GM03348 (cell line): ENCODE results near the gene COASY.
"Not testable (repeated sequence)": the region's sequence is repeated elsewhere in the genome, so short reads cannot be mapped to it uniquely, and the experiment has no call there.

Experiments
- DNase-seq: peaks from one replicate; pipeline ENCODE4 v3.0.0; 2012; ENCODE audit warnings: low spot score

COASY gene

GRCh38 chr17:42574463-42574862 lies 12.5 kb downstream of the COASY start:
- no peak for DNase-seq

- no peak for DNase-seq
These were observed 15.2 kb downstream of the COASY start for GRCh38 chr17:42577140-42577531.

DNA sequence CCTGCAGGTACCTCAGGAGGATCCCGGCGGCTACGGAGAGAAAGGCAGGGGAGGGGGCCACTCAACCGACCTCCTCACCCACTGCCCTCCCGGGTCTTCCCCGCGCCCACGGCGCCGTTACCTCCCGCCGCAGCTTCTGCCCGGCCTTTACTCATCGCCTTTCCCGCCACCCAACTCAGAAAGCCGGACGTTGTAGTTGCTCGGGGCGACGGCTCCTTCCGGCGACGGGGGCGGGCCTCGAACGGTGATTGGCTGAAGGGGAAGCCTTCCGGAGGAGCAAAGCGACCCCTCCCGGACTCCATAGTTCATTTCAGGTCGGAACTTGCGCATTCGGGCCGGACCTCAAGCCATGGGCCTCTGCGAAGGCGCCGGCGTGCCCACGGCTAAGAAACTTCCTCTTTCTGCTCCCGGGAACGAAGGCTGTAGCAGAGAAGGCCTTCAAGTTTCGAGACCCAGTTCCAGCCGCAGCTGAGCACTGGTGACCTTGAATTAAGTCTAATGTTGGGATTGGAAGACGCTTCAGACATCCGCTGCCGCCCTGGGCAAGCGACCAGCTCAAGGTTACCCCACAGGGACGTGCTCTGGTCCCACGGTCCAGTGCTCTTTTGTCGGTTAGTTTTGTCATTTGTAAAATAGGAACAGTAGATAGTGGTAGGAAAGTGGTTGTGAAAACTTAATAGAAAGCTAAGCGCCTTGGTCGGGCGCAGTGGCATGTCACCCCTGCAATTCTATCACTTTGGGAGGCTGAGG lies 15.8 kb downstream of the COASY start, which contains the start of gene PSMC3IP:
Gene PSMC3IP (minus strand): TSS at position 198 of the 750 bp plus-strand sequence. CDS start 43 bp downstream, at position 155.
- DNase-seq = peak; percentile 98

GRCh38 chr17:42578282-42578869 lies 16.4 kb downstream of the COASY start:
- DNase-seq = peak; percentile 85

GRCh38 chr17:42579794-42580551 lies 18.0 kb downstream of the COASY start:
- DNase-seq = no peak

DNA sequence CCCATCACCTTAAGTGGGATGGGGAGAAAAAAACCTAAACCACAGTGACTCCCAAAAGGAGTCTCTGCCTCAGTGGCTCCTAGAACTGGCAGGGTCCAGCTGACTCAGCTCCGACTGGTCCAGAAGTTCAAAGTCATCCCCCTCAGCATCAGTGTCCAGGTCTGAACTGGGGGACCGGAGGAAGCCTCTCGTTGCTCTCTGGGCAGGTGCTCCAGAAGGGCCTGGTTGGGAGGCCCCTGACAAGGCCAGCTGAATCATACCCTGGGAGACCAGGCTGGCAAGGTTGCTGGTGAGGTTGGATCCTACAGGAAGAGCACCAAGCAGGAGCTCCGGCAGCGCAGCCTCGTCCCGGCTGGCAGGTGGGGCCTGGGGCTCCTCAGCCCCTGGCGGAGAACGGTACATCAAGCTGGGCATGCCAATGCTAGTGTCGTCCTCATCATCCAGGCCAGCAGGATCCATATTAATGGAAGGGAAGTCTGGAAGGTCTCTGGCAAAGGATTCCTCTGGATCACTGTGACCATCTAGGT lies 19.9 kb downstream of the COASY start:
- DNase-seq = no peak

DNA sequence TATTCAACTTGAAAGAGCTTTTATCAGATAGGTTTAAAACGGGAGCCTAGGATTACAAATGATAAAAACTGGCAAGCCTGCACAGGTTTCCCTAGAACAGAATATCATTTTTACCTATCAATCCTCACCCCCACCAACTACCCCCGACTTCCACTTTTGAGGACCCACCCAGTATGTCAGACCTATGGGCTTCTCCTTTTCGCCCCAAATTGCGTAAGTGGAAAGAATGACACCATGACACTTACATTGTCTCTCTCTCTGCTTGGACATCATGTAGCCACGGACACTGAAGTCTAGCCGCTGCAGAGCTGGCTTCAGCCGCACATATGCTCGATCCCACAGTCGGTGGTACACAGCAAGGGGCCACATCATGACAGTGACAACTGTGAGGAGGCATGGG lies 22.9 kb downstream of the COASY start:
- no peak for DNase-seq

DNA sequence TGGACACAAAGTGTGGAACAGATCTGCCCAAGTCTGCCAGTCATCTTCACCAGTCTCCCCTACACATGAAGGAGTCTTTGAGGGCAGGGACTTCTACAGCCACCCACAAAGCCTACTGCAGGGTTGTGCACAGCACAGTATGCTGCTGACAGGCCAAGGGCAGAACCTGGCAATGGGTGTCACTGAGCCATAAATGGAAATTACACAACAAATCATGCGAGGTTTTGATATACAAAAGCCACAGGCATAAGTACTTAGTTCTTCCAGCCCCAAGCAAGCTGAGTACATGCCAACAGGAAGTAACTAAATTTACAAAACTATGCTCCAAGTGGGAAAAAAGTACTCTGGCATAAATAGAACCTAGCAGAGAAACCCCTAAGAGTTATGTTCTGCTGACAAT lies 23.4 kb downstream of the COASY start:
- DNase-seq = no peak

- DNase-seq = no peak
These were observed 24.7 kb downstream of the COASY start for GRCh38 chr17:42586514-42587230.

- DNase-seq = no peak
These were observed 28.9 kb downstream of the COASY start for GRCh38 chr17:42590886-42591285.

- no peak for DNase-seq
These were observed 29.5 kb downstream of the COASY start for GRCh38 chr17:42591411-42591810.

- no peak for DNase-seq
These were observed 34.4 kb downstream of the COASY start for GRCh38 chr17:42596386-42596785.

GRCh38 chr17:42598905-42599304 lies 37.0 kb downstream of the COASY start:
- no peak for DNase-seq

GRCh38 chr17:42603318-42603717 lies 41.4 kb downstream of the COASY start:
- DNase-seq = no peak

DNA sequence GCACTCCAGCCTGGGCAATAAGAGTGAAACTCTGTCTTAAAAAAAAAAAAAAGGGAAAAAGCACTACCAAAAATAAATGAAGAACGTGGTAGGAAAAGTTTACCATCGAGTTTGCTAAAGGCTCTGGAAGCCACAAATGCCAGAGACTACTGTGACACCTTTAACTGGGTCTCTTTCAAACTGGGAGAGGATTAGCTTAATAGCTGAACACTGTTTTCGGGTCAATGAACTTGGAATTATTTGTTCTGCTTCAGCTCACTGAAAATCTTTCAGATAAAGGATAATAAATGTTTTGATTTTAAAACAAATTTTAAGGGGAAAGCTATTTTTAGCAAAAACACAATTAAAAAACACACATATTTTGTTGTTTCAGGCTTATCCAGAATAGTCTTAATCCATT lies 45.8 kb downstream of the COASY start:
- no peak for DNase-seq

DNA sequence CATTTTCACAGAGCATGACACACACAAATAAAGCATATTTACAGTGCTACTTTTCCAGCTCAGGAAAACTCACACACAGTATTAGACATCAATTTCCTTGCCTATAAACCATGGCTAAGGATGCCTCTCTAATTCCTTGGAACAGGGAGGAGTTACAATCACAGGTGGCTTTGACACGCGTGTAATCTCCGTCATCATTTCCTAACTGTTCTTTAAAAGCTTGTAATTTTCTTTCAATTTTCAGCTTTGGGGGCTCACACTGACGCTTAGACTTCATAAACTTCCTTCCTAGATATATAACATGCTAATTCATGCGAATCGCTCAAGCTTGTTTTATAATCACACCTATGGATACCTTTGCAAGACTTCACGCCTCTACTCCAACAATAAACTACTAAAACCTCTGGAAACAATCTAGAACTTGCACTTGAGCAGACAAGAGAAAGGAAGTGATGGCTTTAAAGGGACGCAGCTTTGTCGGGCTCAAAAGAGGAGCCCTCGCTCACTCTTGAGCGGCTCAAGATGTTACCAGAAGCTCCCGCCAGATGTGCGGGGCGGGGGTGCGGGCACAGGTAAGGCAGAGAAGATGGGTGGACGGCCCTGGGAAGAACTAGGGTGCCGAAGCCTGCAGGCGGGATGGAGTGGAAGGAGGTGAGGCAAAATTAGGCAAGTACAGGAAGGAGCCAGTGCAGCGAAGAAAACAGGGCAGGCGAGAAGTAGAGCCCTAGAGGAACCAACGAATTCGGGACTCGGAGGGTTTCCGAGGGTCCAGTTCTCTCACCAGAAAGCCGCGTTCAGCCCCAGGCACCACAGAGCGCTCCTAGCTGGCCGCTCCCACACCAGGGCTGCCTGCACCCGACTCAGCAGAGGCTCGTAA lies 46.6 kb downstream of the COASY start:
- no peak for DNase-seq

DNA sequence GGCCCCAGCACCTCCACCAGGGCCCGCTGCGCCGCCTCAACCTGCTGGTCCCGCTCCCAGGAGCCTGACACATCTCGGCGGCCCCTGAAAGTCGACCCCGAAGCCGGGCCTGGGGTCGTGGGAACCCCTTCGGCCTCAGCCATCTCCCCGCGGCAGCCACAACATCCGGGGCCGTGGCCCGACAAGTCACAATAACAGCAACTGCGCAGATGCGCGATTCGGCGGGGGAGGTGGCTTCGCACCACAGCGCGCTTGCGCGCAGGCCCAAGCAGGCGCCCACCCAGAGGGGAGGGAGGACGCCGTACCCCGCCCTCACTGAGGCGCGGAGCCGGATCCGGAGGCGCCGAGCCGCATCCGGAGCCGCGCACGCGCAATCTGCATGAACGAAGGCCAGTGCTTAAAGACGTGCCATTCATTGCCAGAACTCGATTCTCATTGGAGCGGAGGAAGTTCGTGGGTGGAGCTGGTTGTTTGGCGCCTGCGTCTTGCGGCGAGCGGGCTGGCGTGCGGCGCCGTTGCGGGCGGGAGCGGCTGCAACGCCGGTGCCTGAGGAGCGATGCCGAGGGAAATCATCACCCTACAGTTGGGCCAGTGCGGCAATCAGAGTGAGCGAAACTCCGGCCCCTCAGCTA lies 47.4 kb downstream of the COASY start, which contains the start of the genes RETREG3 and TUBG1:
Gene RETREG3 (minus strand): TSS at position 193 of the 632 bp plus-strand sequence. CDS start 50 bp downstream, at position 143.
Gene TUBG1 (plus strand): TSS at position 502 of the 632 bp plus-strand sequence. CDS start 55 bp downstream, at position 557.
- DNase-seq = peak; percentile 100

GRCh38 chr17:42609814-42610801 lies 48.2 kb downstream of the COASY start:
- DNase-seq = not testable (repeated sequence)

DNA sequence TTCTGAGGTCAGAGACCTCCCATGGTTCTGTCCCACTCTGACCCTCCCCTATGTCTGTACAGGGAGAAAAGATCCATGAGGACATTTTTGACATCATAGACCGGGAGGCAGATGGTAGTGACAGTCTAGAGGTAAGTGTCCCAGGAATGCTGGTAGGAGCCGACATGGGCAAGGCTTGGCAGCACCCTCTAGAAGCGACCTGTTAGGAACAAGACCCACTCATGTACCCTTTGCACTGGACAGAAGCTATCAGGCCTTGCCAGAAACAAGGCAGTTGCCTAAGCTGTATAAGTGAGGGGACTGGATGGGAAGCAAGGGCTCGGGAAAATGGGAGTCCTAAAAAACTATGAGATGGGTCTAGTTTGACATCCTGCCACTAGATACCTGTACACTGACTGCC lies 50.1 kb downstream of the COASY start:
- no peak for DNase-seq
